Activated CD8-positive, alpha-beta T cell treated with anti-CD3 and anti-CD28 coated beads for 36 hours (primary cell): Measurements from ENCODE around the gene MYBPC1. TPM values are rescaled to one million over a fixed set of nuclear protein-coding genes. Genes with fewer than 3 reads are reported as not detected.
"Not testable (repeated sequence)": the region's sequence is repeated elsewhere in the genome, so short reads cannot be mapped to it uniquely, and the experiment has no call there.

Source experiments
- ATAC-seq: fragments of 200-7000 bp; cut with Tn5 transposase; one replicate; pipeline ENCODE4 v1.10.0; 2021; ENCODE audit warnings: mild to moderate bottlenecking, moderate library complexity
- CTCF ChIA-PET: fragments of 350-600 bp; sonication (Branson Sonifier 250); formaldehyde crosslinking; loops from one replicate; lab custom pipeline; 2021; ENCODE audit warnings: antibody characterized with exemption; lab: Charles Lee
- POLR2A ChIA-PET: fragments of 350-600 bp; sonication (Branson Sonifier 250); formaldehyde crosslinking; loops from one replicate; lab custom pipeline; 2021; ENCODE audit warnings: antibody characterized with exemption; lab: Charles Lee
- DNase-seq: peaks from one replicate; pipeline ENCODE4 v3.0.0-alpha.2; 2020
- H3K27ac Mint-ChIP-seq: one replicate; pipeline ENCODE4 v1.8.0; 2021; ENCODE audit warnings: mild to moderate bottlenecking, mixed read lengths
- H3K27me3 Mint-ChIP-seq: one replicate; pipeline ENCODE4 v1.8.0; 2021; ENCODE audit warnings: mixed read lengths
- H3K36me3 Mint-ChIP-seq: one replicate; pipeline ENCODE4 v1.8.0; 2021; ENCODE audit warnings: low read depth, mixed read lengths
- H3K4me1 Mint-ChIP-seq: one replicate; pipeline ENCODE4 v1.8.0; 2021; ENCODE audit warnings: low read depth, mixed read lengths
- H3K4me3 Mint-ChIP-seq: one replicate; pipeline ENCODE4 v1.8.0; 2021; ENCODE audit warnings: mild to moderate bottlenecking, moderate library complexity, mixed read lengths
- H3K9me3 Mint-ChIP-seq: one replicate; pipeline ENCODE4 v1.8.0; 2021; ENCODE audit warnings: mixed read lengths
- CTCF ChIP-seq: fragments of 200-600 bp; IDR thresholded peaks from one replicate; pipeline ENCODE4 v1.8.0; 2022; ENCODE audit warnings: antibody characterized with exemption, mild to moderate bottlenecking
- intact Hi-C: fragments of 100-400 bp; cut with micrococcal nuclease; formaldehyde crosslinking; loops from one replicate; pipeline ENCODE4 v1.10.0; 2022
- total RNA-seq, 2 experiments: library from RNA; stranded (reverse); gene quantifications; one replicate each; pipeline ENCODE4 v1.2.3, GENCODE V29; 2021

MYBPC1 gene
- not detected for total RNA-seq

GRCh38 chr12:101594700-101595099 lies at the start of gene MYBPC1:
Gene MYBPC1 (plus strand): TSS chr12:101594971. CDS start chr12:101595071, 100 bp downstream.
- H3K4me1 Mint-ChIP-seq: no peaks in the 10 kb centered on the region
- no peak within 1 kb of the TSS for H3K27ac Mint-ChIP-seq
- TF ChIP-seq CTCF: no peak
- intact Hi-C loops: no loop called here
- H3K27me3 Mint-ChIP-seq: peaks cover 1% of the 10 kb centered on the region
- no peaks in the 10 kb centered on the region for H3K36me3 Mint-ChIP-seq
- ChIA-PET CTCF (no interaction called here), POLR2A (no interaction called here)
- no peak for DNase-seq
- ATAC-seq: no peak
- no peak within 1 kb of the TSS for H3K4me3 Mint-ChIP-seq
- H3K9me3 Mint-ChIP-seq: no peaks in the 10 kb centered on the region

- Mint-ChIP-seq H3K4me3 (no peak overlapping the region), H3K9me3 (no peaks in the 10 kb centered on the region), H3K27me3 (peaks cover 13% of the 10 kb centered on the region), H3K4me1 (no peaks in the 10 kb centered on the region), H3K27ac (no peak overlapping the region), H3K36me3 (no peaks in the 10 kb centered on the region)
- ChIA-PET POLR2A (no interaction called here), CTCF (interaction anchor here (0.8 to 1.1 kb wide), 2 partner anchors 12 to 208 kb away, joined by 3 read pairs; no protein-coding TSS in a partner anchor)
- ATAC-seq: no peak
- TF ChIP-seq CTCF: no peak
- intact Hi-C loops: no loop called here
- DNase-seq: no peak
Observed at GRCh38 chr12:101551362-101552114, 43.2 kb upstream of the MYBPC1 start.

- ATAC-seq (no peak), DNase-seq (no peak)
- intact Hi-C loops: no loop called here
- Mint-ChIP-seq H3K4me1 (no peaks in the 10 kb centered on the region), H3K27me3 (peaks cover 13% of the 10 kb centered on the region), H3K36me3 (no peaks in the 10 kb centered on the region), H3K27ac (no peak overlapping the region), H3K4me3 (no peak overlapping the region), H3K9me3 (no peaks in the 10 kb centered on the region)
- POLR2A ChIA-PET: no interaction called here
- TF ChIP-seq CTCF: no peak
- CTCF ChIA-PET: interaction anchor here (0.8 kb wide), 1 partner anchor 208 kb away, joined by 3 read pairs; no protein-coding TSS in a partner anchor
Observed at GRCh38 chr12:101552277-101552676, 42.5 kb upstream of the MYBPC1 start.

- Mint-ChIP-seq H3K27ac (no peak overlapping the region), H3K4me1 (no peaks in the 10 kb centered on the region), H3K27me3 (peaks cover 13% of the 10 kb centered on the region), H3K36me3 (no peaks in the 10 kb centered on the region), H3K4me3 (no peak overlapping the region), H3K9me3 (peaks cover 4% of the 10 kb centered on the region)
- no peak for TF ChIP-seq CTCF
- ATAC-seq (no peak), DNase-seq (no peak)
- POLR2A ChIA-PET: no interaction called here
- intact Hi-C loops: no loop called here
- CTCF ChIA-PET: no interaction called here
Observed at GRCh38 chr12:101557094-101557493, 37.7 kb upstream of the MYBPC1 start.

GRCh38 chr12:101558726-101559125 lies 36.0 kb upstream of the MYBPC1 start:
- H3K27me3 Mint-ChIP-seq: peaks cover 14% of the 10 kb centered on the region
- H3K4me1 Mint-ChIP-seq, DNase-seq, POLR2A ChIA-PET, CTCF ChIA-PET, ATAC-seq, H3K4me3 Mint-ChIP-seq, H3K9me3 Mint-ChIP-seq, intact Hi-C loops, H3K36me3 Mint-ChIP-seq, H3K27ac Mint-ChIP-seq: not testable (repeated sequence)
